Mucosa of gallbladder (tissue), 1 donor: ENCODE data around the gene PLEKHG3. TPM values are rescaled to one million over a fixed set of nuclear protein-coding genes. Genes with fewer than 3 reads are reported as not detected.
"Not testable (repeated sequence)": the region's sequence is repeated elsewhere in the genome, so short reads cannot be mapped to it uniquely, and the experiment has no call there.

Source experiments
- DNase-seq: peaks from one replicate; pipeline ENCODE4 v3.0.0-alpha.2; 2020; ENCODE audit warnings: low spot score
- total RNA-seq: library from RNA; stranded (reverse); gene quantifications from one replicate; pipeline ENCODE4 v1.2.1, GENCODE V29; 2021
- donor health status: DM: no; HTN: no; CAD: no.

Gene PLEKHG3
- 101 TPM for total RNA-seq

- peak; percentile 87 for DNase-seq
These were observed at the start of gene PLEKHG3 for GRCh38 chr14:64704143-64704742. Gene PLEKHG3 (plus strand): TSS chr14:64704424. CDS start chr14:64727632, 23,208 bp downstream.

DNA sequence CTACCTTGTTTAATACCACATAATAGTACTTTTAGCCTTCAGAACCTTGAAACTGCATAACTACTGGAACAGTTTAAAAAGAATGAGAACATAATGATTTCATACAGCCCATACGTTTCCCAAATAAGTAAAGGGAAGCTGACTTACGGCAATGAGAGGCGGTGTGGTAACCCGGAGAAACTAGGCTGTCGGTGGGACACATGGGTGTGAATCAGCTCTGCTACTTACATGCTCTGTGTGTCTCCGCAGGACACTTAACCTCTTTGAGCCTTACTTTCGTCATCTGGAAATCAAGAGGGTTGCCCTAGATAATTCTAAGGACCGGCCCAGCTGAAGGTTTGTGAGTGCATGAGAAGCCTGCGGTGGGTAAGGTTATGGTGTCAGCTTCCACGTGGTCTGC is 49.3 kb upstream of the PLEKHG3 start:
- no peak for DNase-seq

DNA sequence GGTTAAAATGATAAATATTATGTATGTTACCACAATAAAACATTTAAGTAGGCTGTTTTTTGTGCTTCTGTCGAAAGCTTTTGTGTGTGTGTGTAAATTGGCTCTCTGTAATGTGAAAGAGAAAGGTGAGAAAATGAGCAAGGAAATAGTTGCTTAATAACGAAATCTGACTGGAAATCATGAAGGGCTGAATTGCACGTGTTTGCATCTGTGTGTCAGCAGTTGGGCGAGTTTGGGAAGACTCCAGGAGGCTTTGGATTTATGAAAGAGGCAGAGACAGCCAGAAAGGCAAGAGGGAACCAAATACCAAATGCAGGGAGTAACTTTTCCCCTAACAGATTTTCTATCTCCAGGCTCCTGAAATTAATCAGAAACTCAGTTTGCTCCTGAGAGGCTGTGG is 47.2 kb upstream of the PLEKHG3 start:
- DNase-seq = no peak

DNA sequence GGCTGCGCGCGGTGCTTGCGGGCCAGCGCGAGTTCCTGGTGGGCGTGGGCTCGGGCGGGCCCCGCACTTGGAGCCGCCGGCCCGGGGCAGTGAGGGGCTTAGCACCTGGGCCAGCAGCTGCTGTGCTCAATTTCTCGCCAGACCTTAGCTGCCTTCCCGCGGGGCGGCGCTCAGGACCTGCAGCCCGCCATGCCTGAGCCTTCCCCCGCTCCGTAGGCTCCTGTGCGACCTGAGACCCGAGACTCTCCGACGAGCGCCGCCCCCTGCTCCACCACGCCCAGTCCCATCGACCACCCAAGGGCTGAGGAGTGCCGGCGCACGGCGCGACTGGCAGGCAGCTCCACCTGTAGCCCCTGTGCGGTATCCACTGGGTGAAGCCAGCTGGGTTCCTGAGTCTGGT is 46.0 kb upstream of the PLEKHG3 start:
- DNase-seq = no peak

DNA sequence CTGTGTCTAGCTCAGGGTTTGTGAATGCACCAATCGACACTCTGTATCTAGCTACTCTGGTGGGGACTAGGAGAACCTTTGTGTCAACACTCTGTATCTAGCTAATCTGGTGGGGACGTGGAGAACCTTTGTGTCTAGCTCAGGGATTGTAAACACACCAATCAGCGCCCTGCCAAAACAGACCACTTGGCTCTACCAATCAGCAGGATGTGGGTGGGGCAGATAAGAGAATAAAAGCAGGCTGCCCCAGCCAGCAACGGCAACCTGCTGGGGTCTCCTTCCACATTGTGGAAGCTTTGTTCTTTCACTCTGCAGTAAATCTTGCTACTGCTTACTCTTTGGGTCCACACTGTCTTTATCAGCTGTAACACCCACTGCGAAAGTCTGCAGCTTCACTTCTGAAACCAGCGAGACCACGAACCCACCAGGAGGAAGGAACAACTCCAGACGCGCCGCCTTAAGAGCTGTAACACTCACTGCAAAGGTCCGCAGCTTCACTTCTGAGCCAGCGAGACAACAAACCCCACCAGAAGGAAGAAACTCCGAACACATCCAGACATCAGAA is 45.4 kb upstream of the PLEKHG3 start:
- DNase-seq = not testable (repeated sequence)

- no peak for DNase-seq
These were observed 44.9 kb upstream of the PLEKHG3 start for GRCh38 chr14:64659366-64659765.

GRCh38 chr14:64663174-64663573 is 41.0 kb upstream of the PLEKHG3 start:
- DNase-seq = no peak

- DNase-seq = no peak
These were observed 32.6 kb upstream of the PLEKHG3 start for GRCh38 chr14:64671591-64671990.

- DNase-seq = no peak
These were observed 30.9 kb upstream of the PLEKHG3 start for GRCh38 chr14:64673316-64673715.

DNA sequence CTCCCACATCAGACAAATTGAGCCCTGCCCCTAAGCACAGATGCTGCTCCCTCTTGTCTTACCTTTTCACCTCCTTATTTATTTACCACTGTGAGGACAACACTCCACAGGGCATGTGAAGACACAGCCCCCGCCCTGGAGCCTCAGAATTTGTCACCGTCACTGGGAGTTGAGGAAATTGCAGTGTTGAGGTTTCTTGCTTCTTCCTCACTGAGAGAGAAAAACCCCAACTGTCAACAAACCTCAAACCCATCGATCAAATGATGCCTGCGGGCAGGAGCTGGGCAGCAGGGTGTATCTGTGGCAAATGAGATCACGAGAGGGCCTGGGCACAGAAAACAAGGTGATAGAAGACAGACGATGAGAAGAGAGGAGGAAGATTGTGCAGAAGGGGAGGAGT is 30.5 kb upstream of the PLEKHG3 start:
- no peak for DNase-seq

DNA sequence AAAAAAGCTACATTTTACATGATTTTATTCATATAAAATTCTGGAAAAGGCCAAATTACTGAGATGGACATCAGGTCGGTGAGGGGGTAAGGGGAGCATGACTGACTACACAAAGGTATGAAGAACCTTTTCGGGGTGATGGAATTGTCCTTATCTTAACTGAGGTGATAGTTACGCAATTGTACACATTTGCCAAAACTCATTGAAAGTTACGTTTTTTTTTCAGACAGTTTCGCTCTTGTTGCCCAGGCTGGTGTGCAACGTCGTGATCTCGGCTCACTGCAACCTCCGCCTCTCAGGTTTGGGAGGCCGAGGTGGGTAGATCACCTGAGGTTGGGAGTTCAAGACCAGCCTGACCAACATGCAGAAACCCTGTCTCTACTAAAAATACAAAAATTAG is 29.4 kb upstream of the PLEKHG3 start:
- no peak for DNase-seq

DNA sequence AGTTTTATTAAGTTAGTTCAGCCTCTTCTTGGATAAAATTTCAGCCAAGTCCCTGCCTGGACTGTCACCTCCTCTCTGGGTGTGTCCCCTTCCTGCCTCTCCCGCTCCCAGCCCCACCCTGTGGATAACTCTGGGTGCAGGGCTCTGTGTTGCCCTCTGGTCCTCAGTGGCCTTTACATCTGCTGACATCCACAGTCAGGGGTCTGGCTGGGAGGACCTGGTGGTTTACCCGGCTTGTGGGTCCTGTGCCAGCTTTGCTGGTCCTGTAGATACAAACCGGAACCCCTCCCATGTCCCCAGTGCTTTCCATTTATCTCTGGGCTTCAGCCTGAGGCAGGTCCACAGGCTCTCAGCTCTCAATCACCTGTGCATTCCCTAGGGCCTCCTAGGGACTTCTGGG is 28.9 kb upstream of the PLEKHG3 start:
- no peak for DNase-seq

DNA sequence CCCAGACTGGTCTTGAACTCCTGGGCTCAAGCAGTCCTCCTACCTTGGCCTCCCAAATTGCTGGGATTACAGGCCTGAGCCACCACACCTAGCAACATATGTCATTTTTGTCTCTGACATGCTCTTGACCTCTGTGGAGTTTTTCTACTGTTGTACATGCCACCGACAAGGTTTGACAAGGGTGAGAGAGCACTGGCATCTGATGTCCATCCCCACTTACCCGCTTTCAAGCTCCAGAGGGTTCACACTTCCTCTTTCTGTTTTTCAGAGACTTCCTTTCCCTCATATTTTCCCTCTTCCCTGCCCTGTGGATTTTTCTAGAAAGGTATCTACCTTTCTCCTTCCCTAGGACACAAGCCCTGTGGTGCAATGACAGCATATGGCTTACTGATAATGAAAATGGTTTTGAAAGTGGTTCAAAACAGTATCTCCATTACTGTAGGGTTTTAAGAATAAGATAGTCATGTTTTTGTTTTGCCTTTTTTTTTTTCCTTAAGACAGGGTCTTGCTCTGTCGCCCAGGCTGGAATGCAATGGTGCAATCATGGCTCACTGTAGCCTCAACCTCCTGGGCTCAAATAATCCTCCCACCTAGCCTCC is 27.7 kb upstream of the PLEKHG3 start:
- DNase-seq = no peak

- no peak for DNase-seq
These were observed 24.1 kb upstream of the PLEKHG3 start for GRCh38 chr14:64680013-64680713.

- DNase-seq = no peak
These were observed 23.5 kb upstream of the PLEKHG3 start for GRCh38 chr14:64680714-64681065.

- DNase-seq = peak; percentile 60
These were observed 22.2 kb upstream of the PLEKHG3 start for GRCh38 chr14:64681796-64682710.

- no peak for DNase-seq
These were observed 21.4 kb upstream of the PLEKHG3 start for GRCh38 chr14:64682843-64683242.

DNA sequence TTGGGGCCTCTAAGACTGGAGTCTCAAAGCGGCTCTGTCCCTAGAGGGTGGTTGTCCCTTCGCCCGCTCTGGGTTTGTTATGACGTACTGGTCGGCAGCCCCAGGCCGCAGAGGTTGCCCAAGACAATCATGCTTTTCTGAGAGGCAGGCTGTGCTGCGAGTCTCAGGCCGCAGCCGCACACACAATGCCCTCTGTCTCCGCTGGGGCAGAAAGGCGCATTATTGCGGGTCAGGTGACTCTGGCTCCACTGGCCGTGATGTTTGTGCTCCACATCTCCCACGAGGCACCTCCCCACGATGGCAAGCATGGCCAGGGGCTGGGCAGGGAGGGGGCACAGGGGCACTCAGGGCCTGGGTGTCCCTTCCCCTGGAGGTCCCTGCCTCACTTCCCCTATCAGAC is 21.0 kb upstream of the PLEKHG3 start:
- no peak for DNase-seq

- no peak for DNase-seq
These were observed 20.1 kb upstream of the PLEKHG3 start for GRCh38 chr14:64684091-64684490.

DNA sequence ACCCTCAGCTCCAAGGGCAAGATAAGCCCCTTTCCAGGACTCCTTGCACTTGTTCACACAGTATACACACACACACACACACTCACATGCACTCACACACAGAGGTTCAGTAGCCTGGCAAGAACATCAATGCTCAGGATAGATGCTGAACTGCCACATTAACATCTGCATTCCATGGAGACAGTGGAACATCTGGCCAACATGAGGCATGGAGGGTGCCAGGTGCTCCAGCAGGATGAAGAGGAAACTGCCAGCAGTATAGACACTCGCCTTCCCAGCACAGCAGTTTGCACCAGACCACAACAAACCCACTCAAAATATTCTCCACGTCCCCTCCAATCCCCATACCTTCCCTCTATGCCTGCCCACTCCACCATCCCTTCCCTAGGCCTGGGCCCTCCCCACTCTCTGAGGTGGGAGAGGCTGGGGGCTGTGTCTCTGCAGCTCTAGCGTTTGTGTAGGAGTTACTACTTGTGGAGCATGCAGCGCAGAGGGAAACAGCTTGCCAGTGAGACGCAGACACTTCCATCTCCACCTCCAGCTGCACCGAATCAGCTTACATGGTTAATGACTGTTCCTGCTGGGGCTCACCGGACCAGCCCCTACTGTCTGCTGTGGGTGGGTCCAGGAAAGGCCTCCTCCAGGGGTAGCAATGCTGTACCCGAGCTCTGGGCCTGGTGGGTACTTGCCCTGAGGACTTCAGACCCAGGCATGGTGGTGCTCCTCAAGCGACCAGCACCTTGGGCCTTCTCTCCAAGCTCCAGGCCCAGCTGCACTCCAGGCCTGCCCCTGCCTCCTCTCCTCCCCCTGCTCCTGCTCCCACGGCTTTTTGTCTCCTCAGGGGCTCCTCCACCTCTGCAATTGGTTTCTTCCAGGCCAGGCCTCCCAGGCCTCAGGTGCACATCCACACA is 18.6 kb upstream of the PLEKHG3 start:
- no peak for DNase-seq

- no peak for DNase-seq
These were observed 18.0 kb upstream of the PLEKHG3 start for GRCh38 chr14:64686282-64686615.
